HepG2 (cell line): ENCODE measurements around the gene RNH1. TPM values are rescaled to one million over a fixed set of nuclear protein-coding genes. Genes with fewer than 3 reads are reported as not detected.

Experiments
- AGO1 ChIP-seq: fragments of 200-400 bp; formaldehyde crosslinking; IDR thresholded peaks from 2 replicates; pipeline ENCODE4 v1.6.1; 2017; ENCODE audit warnings: mild to moderate bottlenecking, low read depth, low read length, moderate library complexity; ENCODE audit not compliant: poor library complexity, severe bottlenecking
- ELF4 ChIP-seq: sonication (generic); formaldehyde crosslinking; IDR thresholded peaks from 2 replicates; pipeline ENCODE4 v1.5.0; 2020; ENCODE audit warnings: missing genetic modification reagents, mild to moderate bottlenecking, moderate library complexity, borderline replicate concordance
- FOXK1 ChIP-seq: sonication (generic); formaldehyde crosslinking; IDR thresholded peaks from 2 replicates; pipeline ENCODE4 v1.4.0; 2020; ENCODE audit warnings: low read depth, missing genetic modification reagents, borderline replicate concordance
- HIVEP1 ChIP-seq: sonication (generic); formaldehyde crosslinking; IDR thresholded peaks from 2 replicates; pipeline ENCODE4 v1.4.0; 2020; ENCODE audit warnings: mild to moderate bottlenecking, missing genetic modification reagents
- KDM5A ChIP-seq: fragments of 200-600 bp; sonication (generic); IDR thresholded peaks from 2 replicates; pipeline ENCODE4 v1.7.0; 2018; ENCODE audit warnings: antibody characterized with exemption, mild to moderate bottlenecking, low read length, borderline replicate concordance
- NONO ChIP-seq, 2 experiments: fragments of 450-650 bp in 1 of 2; sonication (generic) in 1 of 2; formaldehyde crosslinking in 1 of 2; IDR thresholded peaks in 1 of 2; conservative IDR thresholded peaks in 1 of 2; 2 replicates each; pipeline versions ENCODE4 v1.6.1 to v1.8.0; 2017 to 2022; ENCODE audit warnings: mild to moderate bottlenecking in 1 of 2, missing genetic modification reagents in 1 of 2, moderate library complexity in 1 of 2
- RERE ChIP-seq: IDR thresholded peaks from 2 replicates; pipeline ENCODE4 v1.6.1; 2016; ENCODE audit warnings: low read depth, missing genetic modification reagents, missing compliant biosample characterization
- SRSF4 ChIP-seq: fragments of 200-400 bp; formaldehyde crosslinking; IDR thresholded peaks from one replicate; pipeline ENCODE4 v1.6.1; 2018; ENCODE audit warnings: mild to moderate bottlenecking, low read depth, low read length, moderate library complexity; ENCODE audit not compliant: poor library complexity, severe bottlenecking
- SSRP1 ChIP-seq: IDR thresholded peaks from 2 replicates; pipeline ENCODE4 v1.6.1; 2016; ENCODE audit warnings: control low read depth
- TCF7 ChIP-seq: sonication (generic); IDR thresholded peaks from 2 replicates; pipeline ENCODE4 v1.6.1; 2016; ENCODE audit warnings: antibody characterized with exemption, low read depth
- THRA ChIP-seq: sonication (generic); formaldehyde crosslinking; IDR thresholded peaks from 2 replicates; pipeline ENCODE4 v1.4.0; 2020; ENCODE audit warnings: missing genetic modification reagents, borderline replicate concordance
- ZBTB8A ChIP-seq: sonication (generic); formaldehyde crosslinking; IDR thresholded peaks from 2 replicates; pipeline ENCODE4 v1.4.0; 2020; ENCODE audit warnings: mild to moderate bottlenecking, low read depth, missing genetic modification reagents, borderline replicate concordance
- ZNF160 ChIP-seq: sonication (generic); formaldehyde crosslinking; IDR thresholded peaks from 2 replicates; pipeline ENCODE4 v1.8.0; 2022; ENCODE audit warnings: mild to moderate bottlenecking, inconsistent platforms, missing genetic modification reagents
- ZNF329 ChIP-seq: sonication (generic); formaldehyde crosslinking; IDR thresholded peaks from 2 replicates; pipeline ENCODE4 v1.9.0; 2021; ENCODE audit warnings: low read depth, mild to moderate bottlenecking, missing genetic modification reagents
- ZNF333 ChIP-seq: sonication (generic); formaldehyde crosslinking; IDR thresholded peaks from 2 replicates; pipeline ENCODE4 v1.4.0; 2020; ENCODE audit warnings: mild to moderate bottlenecking, missing genetic modification reagents, borderline replicate concordance
- ZNF670 ChIP-seq: sonication (generic); formaldehyde crosslinking; IDR thresholded peaks from 2 replicates; pipeline ENCODE4 v1.8.0; 2022; ENCODE audit warnings: mild to moderate bottlenecking, missing genetic modification reagents, borderline replicate concordance
- ZNF687 ChIP-seq: sonication (generic); formaldehyde crosslinking; IDR thresholded peaks from 2 replicates; pipeline ENCODE4 v1.5.1; 2020; ENCODE audit warnings: mild to moderate bottlenecking, missing genetic modification reagents, moderate library complexity
- polyA plus RNA-seq, 8 experiments: library from polyadenylated mRNA; depleted of rRNA in 3 of 8; stranded (reverse) in 7 of 8; unstranded in 1 of 8; fragments of >200 nt; fragmentation: Illumina TruSeq in 4 of 8; extraction: Trizol in 4 of 8; gene quantifications; 2 replicates each; pipeline versions ENCODE4 v1.2.1 to v1.2.3, GENCODE V29; 2011 to 2016; ENCODE audit warnings: low read depth in 4 of 8, missing spikeins in 1 of 8, mixed read lengths in 1 of 8; ENCODE audit not compliant: insufficient read depth in 1 of 8
- total RNA-seq, 5 experiments: library from RNA; depleted of rRNA; stranded (reverse); fragments of >200 nt; fragmentation: Illumina TruSeq; extraction: Trizol; gene quantifications; 2 replicates each; pipeline ENCODE4 v1.2.3, GENCODE V29; 2016; ENCODE audit warnings: low read depth in 1 of 5

RNH1 gene
- total and polyA plus RNA-seq, 2 of the 13 experiments (the other 11 are each of a cell fraction or from before 2014, with no cell fraction given) = 36.0 to 74.1 TPM

- no peak for TF ChIP-seq THRA (CRISPR knock-in tag)
- TF ChIP-seq ELF4 (CRISPR knock-in tag) = no peak
- no peak for TF ChIP-seq SRSF4
- TF ChIP-seq AGO1 = no peak
- no peak for TF ChIP-seq RERE
- peak; percentile 60 for TF ChIP-seq KDM5A
- TF ChIP-seq ZNF329 (CRISPR knock-in tag) = peak; percentile 64; the same call in 1 of the 2 replicates
- TF ChIP-seq ZNF670 (CRISPR knock-in tag) = no peak
- no peak for TF ChIP-seq ZNF333 (CRISPR knock-in tag)
- TF ChIP-seq ZNF687 (CRISPR knock-in tag) = no peak; the same call in 1 of the 2 replicates
- TF ChIP-seq FOXK1 (CRISPR knock-in tag) = no peak
- TF ChIP-seq TCF7 = no peak
- TF ChIP-seq SSRP1 (CRISPR knock-in tag) = peak; percentile 72; the same call in 1 of the 2 replicates
- TF ChIP-seq ZNF160 (CRISPR knock-in tag) = no peak
- TF ChIP-seq ZBTB8A = no peak
- TF ChIP-seq HIVEP1 = no peak
- no peak for TF ChIP-seq NONO (IDR thresholded peaks at IDR 0.05)
- TF ChIP-seq NONO (CRISPR knock-in tag; conservative IDR thresholded peaks at IDR 0.05) = peak; percentile 75
These were observed at the start of gene RNH1 (continued) for GRCh38 chr11:506995-507726.
